ENCODE results near the gene MTFP1.

The MTFP1 gene

DNA sequence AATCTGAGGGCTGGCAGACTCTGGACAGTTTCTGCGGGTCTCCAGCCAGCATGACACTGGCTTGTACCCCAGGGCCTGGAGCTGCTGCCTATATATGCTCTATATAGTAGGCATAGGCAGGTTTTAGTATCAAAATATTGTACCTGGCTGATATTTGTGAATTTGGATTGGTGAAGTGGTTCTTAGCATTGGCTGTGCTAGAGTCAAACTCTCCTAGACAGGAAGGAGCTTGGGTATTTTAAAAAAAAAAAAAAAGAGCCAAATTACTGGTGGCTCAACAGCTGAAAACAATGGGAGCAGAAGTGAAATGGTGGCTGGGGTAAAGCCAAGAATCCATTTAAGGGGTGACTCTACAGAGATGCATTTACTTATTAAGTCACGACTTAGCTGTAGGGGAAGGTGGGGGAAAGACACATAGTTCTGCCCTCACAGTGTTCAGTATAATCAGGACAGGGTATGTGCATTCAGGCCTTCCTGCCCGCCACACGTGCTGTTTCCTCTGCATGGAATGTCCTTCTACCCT, 11.0 kb upstream of the MTFP1 start:
- no peak overlapping the region for H3K9ac ChIP-seq (ENCODE audit: insufficient read length, low read depth)
- peaks cover 2% of the 10 kb centered on the region for H3K4me1 ChIP-seq (ENCODE audit: insufficient read depth, insufficient read length)
- TF ChIP-seq YY1 (IDR thresholded peaks at IDR 0.05; ENCODE audit: insufficient read depth, insufficient read length) (no peak), SUZ12 (IDR thresholded peaks at IDR 0.05; ENCODE audit: extremely low read depth, insufficient read depth, insufficient read length) (no peak), ZNF274 (IDR thresholded peaks at IDR 0.05; ENCODE audit: low read depth, low read length) (no peak)
- H3K9me3 ChIP-seq (ENCODE audit: insufficient read depth, low read length) = no peaks in the 10 kb centered on the region
- H3K27me3 ChIP-seq (ENCODE audit: insufficient read depth, insufficient read length) = no peaks in the 10 kb centered on the region
- DNase-seq (ENCODE audit: low read depth, low spot score) = no peak
- H3K36me3 ChIP-seq (ENCODE audit: insufficient read depth, insufficient read length, low read length) = peaks cover 43% of the 10 kb centered on the region
- no peak overlapping the region for H3K4me3 ChIP-seq (ENCODE audit: insufficient read length, low read depth)

DNA sequence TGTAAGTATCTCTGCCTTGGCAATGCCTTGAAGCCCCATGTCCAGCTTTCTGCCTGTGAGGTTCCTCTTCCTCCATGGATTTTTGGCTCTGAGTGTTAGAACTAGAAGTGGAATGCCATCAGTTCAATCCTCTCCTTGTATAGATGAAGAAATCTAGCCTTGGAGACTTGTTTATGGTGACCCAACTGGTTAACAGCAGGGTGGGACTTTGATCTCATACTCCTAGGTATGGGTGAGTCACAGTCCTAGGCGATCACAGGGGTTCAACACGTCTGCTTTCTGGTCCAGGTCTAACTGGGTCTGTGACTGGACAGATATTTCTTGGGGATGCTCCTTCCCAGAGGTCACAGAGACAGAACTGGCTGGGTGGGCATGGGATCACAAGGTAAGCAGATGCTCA, 9.2 kb upstream of the MTFP1 start:
- no peaks in the 10 kb centered on the region for H3K9me3 ChIP-seq (ENCODE audit: insufficient read depth, low read length)
- H3K36me3 ChIP-seq (ENCODE audit: insufficient read depth, insufficient read length, low read length) = peaks cover 40% of the 10 kb centered on the region
- no peak for DNase-seq (ENCODE audit: low read depth, low spot score)
- H3K4me1 ChIP-seq (ENCODE audit: insufficient read depth, insufficient read length) = peaks cover 2% of the 10 kb centered on the region
- no peak overlapping the region for H3K4me3 ChIP-seq (ENCODE audit: insufficient read length, low read depth)
- TF ChIP-seq ZNF274 (IDR thresholded peaks at IDR 0.05; ENCODE audit: low read depth, low read length) (no peak), YY1 (IDR thresholded peaks at IDR 0.05; ENCODE audit: insufficient read depth, insufficient read length) (no peak), SUZ12 (IDR thresholded peaks at IDR 0.05; ENCODE audit: extremely low read depth, insufficient read depth, insufficient read length) (no peak)
- H3K9ac ChIP-seq (ENCODE audit: insufficient read length, low read depth) = no peak overlapping the region
- H3K27me3 ChIP-seq (ENCODE audit: insufficient read depth, insufficient read length) = no peaks in the 10 kb centered on the region

DNA sequence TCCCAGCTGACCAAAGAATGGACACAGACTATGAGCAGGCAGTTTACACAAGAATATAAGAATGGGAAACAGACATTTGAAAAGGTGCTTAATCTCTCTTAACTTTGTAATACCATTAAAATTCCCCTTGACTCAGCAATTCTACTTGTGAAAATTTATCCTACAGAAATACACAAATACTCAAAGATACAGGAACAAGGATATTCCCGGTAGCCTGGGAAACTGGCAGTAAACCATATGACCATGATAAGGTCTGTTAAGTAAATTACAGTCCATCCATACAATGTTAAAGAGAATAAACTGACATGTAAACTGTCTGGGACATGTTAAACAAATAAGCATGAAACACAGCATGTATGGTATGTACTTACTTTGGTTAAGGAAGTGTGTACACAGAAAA, 8.7 kb upstream of the MTFP1 start:
- no peaks in the 10 kb centered on the region for H3K27me3 ChIP-seq (ENCODE audit: insufficient read depth, insufficient read length)
- H3K4me1 ChIP-seq (ENCODE audit: insufficient read depth, insufficient read length) = peaks cover 2% of the 10 kb centered on the region
- no peaks in the 10 kb centered on the region for H3K9me3 ChIP-seq (ENCODE audit: insufficient read depth, low read length)
- TF ChIP-seq ZNF274 (IDR thresholded peaks at IDR 0.05; ENCODE audit: low read depth, low read length) (no peak), SUZ12 (IDR thresholded peaks at IDR 0.05; ENCODE audit: extremely low read depth, insufficient read depth, insufficient read length) (no peak), YY1 (IDR thresholded peaks at IDR 0.05; ENCODE audit: insufficient read depth, insufficient read length) (no peak)
- no peak for DNase-seq (ENCODE audit: low read depth, low spot score)
- H3K36me3 ChIP-seq (ENCODE audit: insufficient read depth, insufficient read length, low read length) = peaks cover 40% of the 10 kb centered on the region
- no peak overlapping the region for H3K9ac ChIP-seq (ENCODE audit: insufficient read length, low read depth)
- no peak overlapping the region for H3K4me3 ChIP-seq (ENCODE audit: insufficient read length, low read depth)

DNA sequence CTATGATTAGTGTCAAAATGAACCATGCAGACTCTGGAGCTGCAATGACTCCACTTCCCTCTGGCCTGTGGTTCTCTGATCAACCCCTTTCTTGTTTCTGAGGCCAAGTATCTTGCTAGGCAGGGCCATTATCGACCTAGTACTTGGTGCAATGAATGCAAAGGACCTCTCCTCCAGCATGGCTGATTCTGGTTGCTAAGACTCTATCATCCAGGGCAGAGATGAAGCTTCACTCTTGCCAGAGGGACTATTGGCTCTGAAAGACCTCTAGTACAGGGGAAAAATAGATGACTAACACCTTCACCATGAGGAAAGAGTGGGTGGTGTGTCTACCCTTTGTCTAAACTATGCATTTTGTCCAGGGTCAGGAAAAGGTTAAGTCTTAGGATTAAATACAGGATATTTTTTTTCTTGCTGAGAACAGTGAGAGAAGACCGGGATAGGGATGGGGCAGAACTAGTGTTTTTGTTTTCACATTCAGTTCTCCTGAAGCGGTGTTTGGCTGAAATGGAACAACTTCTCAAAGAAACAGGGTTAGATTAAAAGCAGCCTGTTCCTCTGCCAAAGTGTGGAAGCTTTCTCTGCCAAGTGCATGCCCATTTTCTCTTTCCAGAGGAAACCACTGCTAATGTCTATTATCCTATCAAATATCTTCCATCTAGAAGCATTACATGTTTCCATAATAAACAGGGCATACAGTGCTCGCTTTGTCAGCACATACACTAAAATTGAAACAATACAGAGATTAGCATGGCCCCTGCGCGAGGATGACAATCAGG, 5.0 kb upstream of the MTFP1 start:
- Histone ChIP-seq H3K27me3 (ENCODE audit: insufficient read depth, insufficient read length) (no peaks in the 10 kb centered on the region), H3K9ac (ENCODE audit: insufficient read length, low read depth) (no peak overlapping the region), H3K9me3 (ENCODE audit: insufficient read depth, low read length) (no peaks in the 10 kb centered on the region), H3K4me3 (ENCODE audit: insufficient read length, low read depth) (no peak overlapping the region), H3K4me1 (ENCODE audit: insufficient read depth, insufficient read length) (peaks cover under 1% of the 10 kb centered on the region), H3K36me3 (ENCODE audit: insufficient read depth, insufficient read length, low read length) (peaks cover 37% of the 10 kb centered on the region)
- TF ChIP-seq YY1 (IDR thresholded peaks at IDR 0.05; ENCODE audit: insufficient read depth, insufficient read length) (no peak), ZNF274 (IDR thresholded peaks at IDR 0.05; ENCODE audit: low read depth, low read length) (no peak), SUZ12 (IDR thresholded peaks at IDR 0.05; ENCODE audit: extremely low read depth, insufficient read depth, insufficient read length) (no peak)
- no peak for DNase-seq (ENCODE audit: low read depth, low spot score)

DNA sequence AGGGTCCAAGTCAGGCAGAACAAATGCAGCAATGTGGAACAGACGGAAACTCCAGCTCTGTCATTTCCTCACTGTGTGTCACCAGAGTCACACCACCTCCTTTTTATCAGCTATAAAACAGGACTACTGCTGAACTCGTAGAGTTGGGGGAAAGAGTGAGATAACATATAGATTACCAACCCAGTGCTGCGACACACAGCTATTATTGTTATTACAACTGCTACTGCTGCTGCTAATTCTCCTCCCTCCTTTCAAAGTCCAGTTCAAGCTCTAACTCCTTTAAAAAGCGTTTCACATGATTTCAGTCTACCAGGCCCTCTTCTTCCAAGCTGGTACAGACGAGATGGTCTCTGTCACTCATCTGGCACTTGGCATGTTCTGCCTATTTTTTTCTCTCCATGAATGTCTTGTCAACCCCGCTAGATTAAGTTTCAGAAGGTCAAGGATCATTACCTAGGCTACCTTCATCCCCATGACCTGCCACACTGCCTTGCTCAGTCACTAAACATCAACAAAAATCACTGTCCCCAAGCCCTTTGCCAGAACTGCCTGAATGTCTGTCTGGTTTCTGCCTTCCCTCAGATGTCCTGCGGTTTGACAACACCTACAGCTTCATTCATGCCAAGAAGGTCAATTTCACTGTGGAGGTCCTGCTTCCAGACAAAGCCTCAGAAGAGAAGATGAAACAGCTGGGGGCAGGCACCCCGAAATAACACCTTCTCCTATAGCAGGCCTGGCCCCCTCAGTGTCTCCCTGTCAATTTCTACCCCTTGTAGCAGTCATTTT, 3.7 kb upstream of the MTFP1 start:
- H3K4me3 ChIP-seq (ENCODE audit: insufficient read length, low read depth) = no peak overlapping the region
- DNase-seq (ENCODE audit: low read depth, low spot score) = no peak
- H3K4me1 ChIP-seq (ENCODE audit: insufficient read depth, insufficient read length) = no peaks in the 10 kb centered on the region
- no peaks in the 10 kb centered on the region for H3K27me3 ChIP-seq (ENCODE audit: insufficient read depth, insufficient read length)
- no peaks in the 10 kb centered on the region for H3K9me3 ChIP-seq (ENCODE audit: insufficient read depth, low read length)
- peak overlapping the region; percentile 96 for H3K9ac ChIP-seq (ENCODE audit: insufficient read length, low read depth)
- H3K36me3 ChIP-seq (ENCODE audit: insufficient read depth, insufficient read length, low read length) = peaks cover 29% of the 10 kb centered on the region
- no peak for TF ChIP-seq ZNF274 (IDR thresholded peaks at IDR 0.05; ENCODE audit: low read depth, low read length)
- no peak for TF ChIP-seq YY1 (IDR thresholded peaks at IDR 0.05; ENCODE audit: insufficient read depth, insufficient read length)
- TF ChIP-seq SUZ12 (IDR thresholded peaks at IDR 0.05; ENCODE audit: extremely low read depth, insufficient read depth, insufficient read length) = no peak

DNA sequence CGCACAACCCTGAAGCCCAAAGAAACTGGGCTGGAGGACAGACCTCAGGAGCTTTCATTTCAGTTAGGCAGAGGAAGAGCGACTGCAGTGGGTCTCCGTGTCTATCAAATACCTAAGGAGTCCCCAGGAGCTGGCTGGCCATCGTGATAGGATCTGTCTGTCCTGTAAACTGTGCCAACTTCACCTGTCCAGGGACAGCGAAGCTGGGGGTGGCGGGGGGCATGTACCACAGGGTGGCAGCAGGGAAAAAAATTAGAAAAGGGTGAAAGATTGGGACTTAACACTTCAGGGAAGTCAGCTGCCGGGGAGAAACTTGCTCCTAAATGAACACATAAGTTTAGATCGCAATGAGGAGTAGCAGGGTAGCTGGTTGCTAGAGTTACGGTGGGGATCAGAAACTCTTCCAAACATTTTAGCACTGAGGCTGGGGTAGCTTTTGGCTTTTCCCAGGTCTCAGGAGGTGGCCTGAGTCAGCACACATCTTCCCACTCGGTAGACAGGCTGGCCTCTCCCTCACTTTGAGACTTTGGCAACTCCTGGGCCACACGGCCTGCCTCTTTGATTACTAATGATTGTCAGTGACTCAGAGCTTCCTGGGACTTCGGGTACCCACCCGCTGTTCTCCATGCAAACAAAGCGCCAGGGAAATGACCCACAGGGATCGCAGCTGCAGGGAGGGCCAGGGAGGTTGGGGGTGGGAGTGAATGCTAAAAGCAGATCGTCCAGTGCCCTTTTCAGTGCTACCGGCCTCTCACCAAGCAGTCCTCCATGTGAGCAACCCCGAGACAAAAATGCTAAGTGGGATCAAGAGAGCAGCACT, 2.9 kb upstream of the MTFP1 start:
- no peaks in the 10 kb centered on the region for H3K4me1 ChIP-seq (ENCODE audit: insufficient read depth, insufficient read length)

More for the DNA sequence above, 2.9 kb upstream of the MTFP1 start:
- Histone ChIP-seq H3K36me3 (ENCODE audit: insufficient read depth, insufficient read length, low read length) (peaks cover 29% of the 10 kb centered on the region), H3K9me3 (ENCODE audit: insufficient read depth, low read length) (no peaks in the 10 kb centered on the region), H3K9ac (ENCODE audit: insufficient read length, low read depth) (peak overlapping the region; percentile 96), H3K27me3 (ENCODE audit: insufficient read depth, insufficient read length) (no peaks in the 10 kb centered on the region), H3K4me3 (ENCODE audit: insufficient read length, low read depth) (peak overlapping the region; percentile 82)
- peak; percentile 43 for DNase-seq (ENCODE audit: low read depth, low spot score)
- TF ChIP-seq SUZ12 (IDR thresholded peaks at IDR 0.05; ENCODE audit: extremely low read depth, insufficient read depth, insufficient read length) (no peak), YY1 (IDR thresholded peaks at IDR 0.05; ENCODE audit: insufficient read depth, insufficient read length) (no peak), ZNF274 (IDR thresholded peaks at IDR 0.05; ENCODE audit: low read depth, low read length) (no peak)
